Osteocyte (in vitro differentiated cells): ENCODE measurements around the gene ZNF576. TPM values are rescaled to one million over a fixed set of nuclear protein-coding genes. Genes with fewer than 3 reads are reported as not detected.

ENCODE experiments used
- DNase-seq: peaks from one replicate; pipeline ENCODE4 v3.0.0; 2021; ENCODE audit warnings: mixed read lengths; ENCODE audit not compliant: unreplicated experiment; ENCODE audit errors: extremely low spot score
- H3K27ac Mint-ChIP-seq: one replicate; pipeline ENCODE4 v1.8.0; 2021; ENCODE audit warnings: mild to moderate bottlenecking, mixed read lengths; ENCODE audit not compliant: unreplicated experiment
- H3K27me3 Mint-ChIP-seq: one replicate; pipeline ENCODE4 v1.8.0; 2021; ENCODE audit warnings: mixed read lengths; ENCODE audit not compliant: unreplicated experiment
- H3K36me3 Mint-ChIP-seq: one replicate; pipeline ENCODE4 v1.8.0; 2021; ENCODE audit warnings: mixed read lengths; ENCODE audit not compliant: unreplicated experiment
- H3K4me1 Mint-ChIP-seq: one replicate; pipeline ENCODE4 v1.8.0; 2021; ENCODE audit warnings: mixed read lengths; ENCODE audit not compliant: unreplicated experiment
- H3K4me3 Mint-ChIP-seq: one replicate; pipeline ENCODE4 v1.8.0; 2021; ENCODE audit warnings: mild to moderate bottlenecking, moderate library complexity, mixed read lengths; ENCODE audit not compliant: unreplicated experiment
- H3K9me3 Mint-ChIP-seq: one replicate; pipeline ENCODE4 v1.8.0; 2021; ENCODE audit warnings: mixed read lengths; ENCODE audit not compliant: unreplicated experiment
- CTCF ChIP-seq: fragments of 200-600 bp; sonication (generic); IDR thresholded peaks from 2 replicates; pipeline ENCODE4 v1.5.0; 2021; ENCODE audit warnings: antibody characterized with exemption, mild to moderate bottlenecking, moderate library complexity
- total RNA-seq: library from RNA; stranded (reverse); gene quantifications from 2 replicates; pipeline ENCODE4 v1.2.1, GENCODE V29; 2021

The ZNF576 gene
- total RNA-seq, 1 donor from 2014 or later: 13.2 TPM

GRCh38 chr19:43592800-43593350 is 3.5 kb upstream of the ZNF576 start:
- peaks cover 31% of the 10 kb centered on the region for H3K4me1 Mint-ChIP-seq
- TF ChIP-seq CTCF: no peak
- no peaks in the 10 kb centered on the region for H3K9me3 Mint-ChIP-seq
- H3K4me3 Mint-ChIP-seq: peak overlapping the region; percentile 98
- peaks cover 22% of the 10 kb centered on the region for H3K36me3 Mint-ChIP-seq
- no peak overlapping the region for H3K27ac Mint-ChIP-seq
- H3K27me3 Mint-ChIP-seq: no peaks in the 10 kb centered on the region
- DNase-seq: no peak

- Mint-ChIP-seq H3K4me3 (peak overlapping the region; percentile 98), H3K27me3 (no peaks in the 10 kb centered on the region), H3K36me3 (peaks cover 20% of the 10 kb centered on the region), H3K4me1 (peaks cover 32% of the 10 kb centered on the region), H3K9me3 (no peaks in the 10 kb centered on the region), H3K27ac (peak overlapping the region; percentile 99)
- no peak for TF ChIP-seq CTCF
- no peak for DNase-seq
Measured at GRCh38 chr19:43594081-43594697, 2.2 kb upstream of the ZNF576 start.

GRCh38 chr19:43594710-43595604 is 1.4 kb upstream of the ZNF576 start:
- peak overlapping the region; percentile 99 for H3K27ac Mint-ChIP-seq
- H3K4me1 Mint-ChIP-seq: peaks cover 32% of the 10 kb centered on the region
- H3K9me3 Mint-ChIP-seq: no peaks in the 10 kb centered on the region
- peak; percentile 87 for TF ChIP-seq CTCF
- peaks cover 21% of the 10 kb centered on the region for H3K36me3 Mint-ChIP-seq
- no peaks in the 10 kb centered on the region for H3K27me3 Mint-ChIP-seq
- DNase-seq: no peak
- H3K4me3 Mint-ChIP-seq: peak overlapping the region; percentile 98

- peak overlapping the region; percentile 99 for H3K27ac Mint-ChIP-seq
- no peaks in the 10 kb centered on the region for H3K9me3 Mint-ChIP-seq
- peaks cover 30% of the 10 kb centered on the region for H3K4me1 Mint-ChIP-seq
- peaks cover 21% of the 10 kb centered on the region for H3K36me3 Mint-ChIP-seq
- H3K27me3 Mint-ChIP-seq: no peaks in the 10 kb centered on the region
- peak overlapping the region; percentile 98 for H3K4me3 Mint-ChIP-seq
- TF ChIP-seq CTCF: no peak
- DNase-seq: no peak
Measured at GRCh38 chr19:43595605-43595998, 793 bp upstream of the ZNF576 start.
